ENCODE measurements around the gene ATAD5. TPM values are rescaled to one million over a fixed set of nuclear protein-coding genes. Genes with fewer than 3 reads are reported as not detected.
"Not testable (repeated sequence)": the region's sequence is repeated elsewhere in the genome, so short reads cannot be mapped to it uniquely, and the experiment has no call there.

The ATAD5 gene
- total RNA-seq, 2 donors from 2014 or later: 0.92 to 1.2 TPM

GRCh38 chr17:30819971-30820705 lies 11.6 kb upstream of the ATAD5 start:
- ATAC-seq (no peak), DNase-seq (no peak)
- intact Hi-C loops (cut with DNase I): no loop called here

DNA sequence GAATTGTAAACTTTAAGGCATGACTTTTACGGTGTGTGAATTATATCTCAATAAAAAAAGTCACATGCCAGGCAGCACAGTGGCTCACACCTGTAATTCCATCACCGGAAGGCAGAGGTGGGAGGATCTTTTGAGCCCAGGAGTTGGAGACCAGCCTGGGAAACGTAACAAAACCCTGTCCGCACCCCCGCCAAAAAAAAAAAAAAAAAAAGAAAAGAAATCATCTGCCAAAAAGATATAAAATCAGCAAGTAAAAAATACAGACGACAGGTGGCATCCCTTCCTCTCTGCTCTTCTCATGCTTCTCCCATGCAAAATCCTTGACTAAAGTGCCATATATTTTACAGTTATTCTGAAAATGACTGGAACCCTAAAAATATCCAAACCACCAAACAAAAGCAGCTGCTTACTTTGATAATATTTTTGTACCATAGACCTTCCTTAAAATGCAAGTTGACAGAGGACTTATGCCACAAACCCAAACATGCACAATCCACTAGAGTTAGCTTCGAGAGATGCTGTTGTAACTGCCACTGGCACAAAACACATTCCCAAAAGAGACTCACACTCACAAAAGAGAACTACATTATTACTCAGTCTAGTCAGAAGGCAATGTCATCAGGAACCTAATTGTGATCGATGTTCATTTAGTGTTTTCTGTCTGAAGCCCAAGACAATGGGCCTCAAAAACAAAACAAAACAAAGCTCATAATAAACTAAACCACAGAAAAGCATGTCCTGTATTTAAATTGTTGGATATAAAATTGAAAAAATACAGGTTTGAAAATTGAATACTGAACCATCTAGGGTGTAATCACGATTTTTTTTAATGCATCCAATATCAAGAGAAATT lies 9.7 kb upstream of the ATAD5 start:
- no peak for ATAC-seq
- no peak for DNase-seq
- intact Hi-C loops (cut with DNase I): no loop called here

DNA sequence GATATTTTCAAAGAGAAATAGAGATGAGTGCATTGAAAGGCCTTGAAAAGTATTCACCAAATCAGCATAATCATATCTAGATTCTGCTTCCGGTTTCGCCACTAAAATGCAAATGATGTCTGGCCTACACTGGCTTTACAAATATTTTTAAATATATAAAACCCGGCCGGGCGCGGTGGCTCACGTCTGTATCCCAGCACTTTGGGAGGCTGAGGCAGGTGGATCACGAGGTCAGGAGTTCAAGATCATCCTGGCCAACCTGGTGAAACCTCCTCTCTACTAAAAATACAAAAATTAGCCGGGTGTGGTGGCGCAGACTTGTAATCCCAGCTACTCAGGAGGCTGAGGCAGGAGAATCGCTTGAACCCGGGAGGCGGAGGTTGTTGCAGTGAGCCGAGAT lies 8.8 kb upstream of the ATAD5 start:
- DNase-seq; intact Hi-C loops (cut with DNase I); ATAC-seq: not testable (repeated sequence)

GRCh38 chr17:30823421-30823820 lies 8.3 kb upstream of the ATAD5 start:
- no peak for ATAC-seq

DNA sequence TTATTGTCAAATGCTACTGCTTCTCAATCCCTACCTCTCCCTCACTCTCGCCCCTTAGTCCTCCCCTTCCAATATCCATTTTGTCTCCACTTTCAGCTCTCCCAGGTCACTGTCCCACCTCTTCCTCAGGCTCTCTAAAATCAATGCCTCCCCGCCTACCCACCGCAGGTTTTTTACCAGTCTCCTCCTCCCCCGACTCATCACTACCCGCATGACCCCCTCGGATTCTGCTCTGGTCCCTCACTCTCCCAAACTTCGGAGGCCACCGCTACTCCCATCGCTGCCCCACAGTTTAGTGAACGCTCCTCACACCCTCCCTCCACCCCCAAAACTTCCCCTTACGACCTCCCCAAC lies 7.8 kb upstream of the ATAD5 start:
- intact Hi-C loops (cut with DNase I): no loop called here
- DNase-seq (no peak), ATAC-seq (peak; percentile 27 to 32)

More at GRCh38 chr17:30823421-30823820, 8.3 kb upstream of the ATAD5 start:
- no peak for DNase-seq
- intact Hi-C loops (cut with DNase I): no loop called here

GRCh38 chr17:30824356-30825145 lies 7.2 kb upstream of the ATAD5 start, which contains the start of gene CRLF3:
Gene CRLF3, minus strand, starts transcription at chr17:30824692. Its CDS starts 41 bp downstream, at chr17:30824651.
- intact Hi-C loops (cut with DNase I): no loop called here
- ATAC-seq: peak; percentile 99
- DNase-seq: peak; percentile 91

- ATAC-seq (no peak), DNase-seq (no peak)
- intact Hi-C loops (cut with DNase I): no loop called here
Measured at GRCh38 chr17:30827082-30827481, 4.7 kb upstream of the ATAD5 start.

- no peak for ATAC-seq
- no peak for DNase-seq
Measured at GRCh38 chr17:30829022-30829421, 2.7 kb upstream of the ATAD5 start.

GRCh38 chr17:30831257-30831656 lies 509 bp upstream of the ATAD5 start:
- DNase-seq (no peak), ATAC-seq (peak; percentile 6 to 45)
- intact Hi-C loops (cut with DNase I): no loop called here

More at GRCh38 chr17:30829022-30829421, 2.7 kb upstream of the ATAD5 start:
- intact Hi-C loops (cut with DNase I): no loop called here

- intact Hi-C loops (cut with DNase I): no loop called here
- DNase-seq (no peak), ATAC-seq (no peak)
Measured at GRCh38 chr17:30832438-30833124, 815 bp downstream of the ATAD5 start.

GRCh38 chr17:30838202-30838807 lies 6.5 kb downstream of the ATAD5 start:
- intact Hi-C loops (cut with DNase I): no loop called here
- ATAC-seq (no peak), DNase-seq (no peak)

- no peak for ATAC-seq
- intact Hi-C loops (cut with DNase I): no loop called here
- no peak for DNase-seq
Measured at GRCh38 chr17:30840771-30841170, 9.0 kb downstream of the ATAD5 start.

DNA sequence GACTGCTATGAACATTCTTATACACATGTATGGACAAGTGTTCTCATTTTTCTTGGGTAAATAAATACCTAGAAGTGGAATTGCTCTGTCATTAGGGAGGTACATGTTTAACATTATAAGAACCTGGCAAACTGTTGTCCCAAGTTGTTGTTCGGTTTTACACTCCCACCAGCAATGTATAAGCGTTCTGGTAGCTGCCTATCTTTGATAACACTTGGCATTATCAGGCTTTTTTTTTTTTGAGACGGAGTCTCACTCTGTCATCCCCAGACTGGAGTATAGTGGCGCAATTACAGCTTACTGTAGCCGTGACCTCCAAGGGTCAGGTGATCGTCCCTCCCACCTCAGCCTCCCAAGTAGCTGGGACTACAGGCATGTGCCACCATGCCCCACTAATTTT lies 16.3 kb downstream of the ATAD5 start:
- DNase-seq (no peak), ATAC-seq (no peak)
- intact Hi-C loops (cut with DNase I): no loop called here

DNA sequence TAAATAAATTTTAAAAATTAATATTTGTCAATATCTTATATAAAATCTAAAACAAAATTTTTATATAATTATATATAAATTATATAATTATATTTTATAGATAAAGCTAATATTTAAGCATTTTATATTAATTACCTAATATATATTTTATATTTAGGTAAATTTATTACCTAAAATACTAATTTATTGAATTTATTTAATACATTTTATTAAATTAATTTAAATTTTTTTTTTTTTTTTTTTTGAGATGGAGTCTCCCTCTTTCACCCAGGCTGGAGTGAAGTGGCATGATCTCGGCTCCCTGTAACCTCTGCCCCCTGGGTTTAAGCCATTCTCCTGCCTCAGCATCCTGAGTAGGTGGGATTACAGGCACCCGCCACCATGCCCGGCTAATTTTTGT lies 22.4 kb downstream of the ATAD5 start:
- no peak for ATAC-seq
- DNase-seq: no peak
- intact Hi-C loops (cut with DNase I): no loop called here

- intact Hi-C loops (cut with DNase I): no loop called here
- ATAC-seq: no peak
- DNase-seq: no peak
Measured at GRCh38 chr17:30858556-30859250, 26.9 kb downstream of the ATAD5 start.

- intact Hi-C loops (cut with DNase I): no loop called here
- no peak for DNase-seq
- ATAC-seq: no peak
Measured at GRCh38 chr17:30864636-30865035, 32.9 kb downstream of the ATAD5 start.

GRCh38 chr17:30869005-30869404 lies 37.2 kb downstream of the ATAD5 start:
- intact Hi-C loops (cut with DNase I): no loop called here

DNA sequence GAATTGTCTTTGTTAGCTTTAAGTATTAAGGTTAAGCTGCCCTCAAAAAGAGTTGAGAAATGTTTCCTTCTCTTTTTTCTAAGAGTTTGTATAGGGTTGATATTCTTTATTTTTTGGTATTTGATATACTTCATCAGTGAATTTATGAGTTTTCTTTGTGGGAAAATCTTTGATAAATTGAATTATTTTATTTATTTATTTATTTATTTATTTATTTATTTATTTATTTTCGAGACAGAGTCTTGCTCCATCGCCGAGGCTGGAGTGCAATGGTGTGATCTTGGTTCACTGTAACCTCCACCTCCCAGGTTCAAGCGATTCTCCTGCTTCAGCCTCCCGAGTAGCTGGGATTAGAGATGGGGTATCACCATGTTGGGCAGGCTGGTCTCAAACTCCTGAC lies 54.4 kb downstream of the ATAD5 start:
- intact Hi-C loops (cut with DNase I): no loop called here

More at GRCh38 chr17:30869005-30869404, 37.2 kb downstream of the ATAD5 start:
- no peak for DNase-seq
- no peak for ATAC-seq

More for the DNA sequence above, 54.4 kb downstream of the ATAD5 start:
- DNase-seq (no peak), ATAC-seq (no peak)
